Measurements from ENCODE around the gene ANKK1.

GRCh38 chr11:113369411-113369810 is 18.2 kb upstream of the ANKK1 start:
- TF ChIP-seq CTCF (IDR thresholded peaks at IDR 0.05), result no peak
- no peak for TF ChIP-seq EZH2 (IDR thresholded peaks at IDR 0.05; ENCODE audit: borderline replicate concordance, insufficient read depth, low read depth, low read length, poor library complexity, severe bottlenecking)

Data from B cell (primary cell).